ENCODE results near the gene IDH2.

Gene IDH2

GRCh38 chr15:90062973-90063769, 39.1 kb downstream of the IDH2 start:
- peak; percentile 11 for DNase-seq

DNA sequence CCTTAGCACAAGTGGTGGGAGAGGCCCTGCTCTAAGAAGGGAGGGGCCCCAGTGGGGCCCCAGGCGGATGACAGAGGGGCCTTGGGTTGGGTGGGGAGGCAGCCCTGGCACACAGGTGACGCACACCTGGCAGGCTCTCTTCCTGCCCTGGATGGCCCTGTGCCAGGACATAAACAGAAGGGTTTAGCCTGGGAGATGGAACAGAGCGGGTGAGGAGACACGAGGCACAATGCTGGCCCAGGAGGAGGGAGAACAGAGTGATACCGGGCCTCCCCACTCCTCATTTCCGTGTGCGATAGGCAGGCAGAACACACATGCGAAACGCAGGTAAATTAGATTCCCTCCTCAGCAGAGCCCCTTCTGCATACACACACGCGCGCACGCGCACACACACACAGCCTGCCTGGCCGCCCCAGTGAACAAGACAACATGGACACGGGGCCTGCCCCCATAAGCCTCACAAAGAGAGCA, 39.8 kb downstream of the IDH2 start:
- DNase-seq, result peak; percentile 93

GRCh38 chr15:90062023-90062442, 40.2 kb downstream of the IDH2 start:
- peak; percentile 85 for DNase-seq

DNA sequence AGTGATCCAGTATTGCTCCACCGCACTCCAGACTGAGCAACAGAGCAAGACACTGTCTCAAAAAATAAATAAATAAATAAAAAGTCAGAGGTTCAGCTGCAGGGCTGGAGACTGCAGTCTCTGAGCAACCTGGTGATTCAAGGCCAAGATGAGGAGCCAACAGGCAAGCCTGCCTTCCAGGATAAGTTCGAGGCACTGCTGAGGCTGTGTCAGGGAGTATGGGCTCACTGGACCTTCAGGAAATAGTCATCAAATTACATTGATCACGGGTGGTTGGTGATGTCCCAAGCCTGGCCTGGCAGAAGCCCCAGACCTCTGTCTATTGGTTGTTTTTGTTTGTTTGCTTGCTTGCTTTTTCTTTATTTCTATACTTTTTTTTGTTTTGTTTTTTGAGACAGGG, 41.5 kb downstream of the IDH2 start:
- no peak for DNase-seq

GRCh38 chr15:90059208-90059985, 42.9 kb downstream of the IDH2 start:
- DNase-seq, result peak; percentile 22

- DNase-seq, result no peak
Measured at GRCh38 chr15:90058775-90059174, 43.5 kb downstream of the IDH2 start.

GRCh38 chr15:90058308-90058707, 44.0 kb downstream of the IDH2 start:
- no peak for DNase-seq

- DNase-seq, result no peak
Measured at GRCh38 chr15:90056529-90056928, 45.7 kb downstream of the IDH2 start.

GRCh38 chr15:90055182-90055581, 47.1 kb downstream of the IDH2 start:
- no peak for DNase-seq

DNA sequence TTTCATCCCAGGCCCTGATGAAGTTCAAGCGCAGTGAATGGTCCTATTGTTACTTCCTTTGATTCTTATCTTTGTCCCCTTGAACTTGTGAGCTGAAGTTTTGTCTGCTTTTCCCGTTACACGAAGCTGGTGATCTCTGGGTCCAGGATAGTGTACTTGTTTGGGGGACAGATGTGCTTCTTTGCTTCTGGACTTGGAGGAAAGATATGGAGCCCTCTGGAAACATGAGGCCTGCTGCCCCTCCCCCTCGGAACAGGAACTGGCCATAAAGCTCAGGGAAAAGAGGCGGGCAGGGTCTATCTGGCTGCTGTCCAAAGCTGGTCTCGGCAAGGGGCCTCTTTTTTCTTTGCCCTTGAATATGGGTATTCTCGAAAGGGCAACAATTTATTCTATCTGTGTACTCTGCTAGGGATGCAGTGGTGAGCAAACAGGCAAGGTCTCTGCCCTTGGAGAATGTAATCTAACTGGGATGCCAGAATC, 47.6 kb downstream of the IDH2 start:
- peak; percentile 23 for DNase-seq

DNA sequence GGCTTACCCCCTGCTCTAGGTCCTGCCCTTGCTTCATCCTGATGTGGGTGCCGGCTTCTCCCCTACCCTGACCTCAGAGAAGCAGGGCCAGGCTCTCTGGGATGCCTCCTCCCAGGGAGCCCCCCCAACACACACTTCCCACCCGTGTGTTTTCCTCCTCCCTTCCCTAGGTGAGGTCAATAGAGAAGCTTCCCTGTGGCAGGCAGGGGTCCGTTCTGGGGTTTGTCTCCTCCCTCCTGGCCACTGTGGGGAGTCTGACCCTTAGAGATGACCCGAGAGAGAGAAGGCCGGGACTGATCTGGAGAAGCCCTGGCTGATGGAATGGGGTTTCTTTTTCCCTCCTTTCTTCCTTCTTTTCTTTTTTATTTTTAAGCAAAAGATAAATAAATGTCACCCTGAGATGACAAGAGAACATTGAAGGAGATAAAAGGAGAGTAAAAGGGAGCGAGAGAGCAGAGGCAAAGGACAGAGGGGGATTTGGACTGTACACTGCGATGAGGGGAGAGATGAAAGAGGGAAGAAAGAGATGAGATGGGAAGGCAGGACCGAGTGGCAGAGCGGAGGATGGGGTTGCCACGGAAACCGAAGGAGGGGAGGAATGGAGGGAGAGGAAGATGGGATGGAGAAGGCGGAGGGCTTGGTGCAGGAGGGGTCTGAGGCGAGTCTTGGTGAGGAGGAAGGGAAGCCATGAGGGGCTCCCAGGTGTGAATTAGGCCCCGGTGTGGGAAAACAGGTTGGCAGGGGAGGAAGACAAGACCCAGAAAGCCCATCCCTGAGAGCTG, 48.4 kb downstream of the IDH2 start:
- no peak for DNase-seq

DNA sequence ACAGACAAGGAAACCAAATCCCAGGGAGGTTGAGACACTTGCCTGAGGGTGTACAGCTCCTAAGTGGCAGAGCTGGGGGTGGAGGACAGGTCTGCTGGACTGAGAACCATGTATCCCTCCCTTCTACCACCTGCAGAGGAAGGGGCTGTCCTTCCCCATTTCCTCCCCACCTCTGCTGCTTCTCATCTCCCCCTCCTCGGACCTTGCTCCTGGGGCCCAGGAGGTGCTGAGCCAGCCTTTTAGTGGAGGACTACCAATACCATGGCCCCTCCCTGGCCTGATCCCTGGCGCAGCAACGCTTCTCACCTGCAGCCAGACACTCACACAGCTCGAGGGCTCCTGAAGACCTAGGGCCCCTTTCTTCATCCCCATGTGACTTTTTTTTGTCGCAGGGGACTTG, 50.4 kb downstream of the IDH2 start:
- no peak for DNase-seq

GRCh38 chr15:90049666-90050604, 52.3 kb downstream of the IDH2 start:
- DNase-seq, result no peak

DNA sequence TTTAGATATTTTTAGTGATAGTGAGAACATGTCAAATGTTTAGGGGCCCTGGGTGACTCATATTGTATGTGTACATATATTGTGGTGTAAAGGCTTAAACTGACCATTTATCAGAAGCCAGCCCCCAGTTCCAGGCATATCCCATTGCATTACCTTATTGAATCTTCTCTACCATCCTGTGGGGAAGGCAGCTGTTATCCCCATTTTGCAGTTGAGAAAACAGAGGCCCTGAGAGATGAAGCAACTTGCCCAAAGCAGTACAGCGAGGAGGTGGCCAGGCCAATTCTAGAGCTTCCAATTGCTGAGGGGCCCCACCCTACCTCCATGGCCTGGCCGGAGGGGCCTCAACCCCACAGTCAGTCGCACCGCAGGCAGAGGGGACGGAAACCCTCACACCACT, 53.2 kb downstream of the IDH2 start:
- DNase-seq, result no peak

DNA sequence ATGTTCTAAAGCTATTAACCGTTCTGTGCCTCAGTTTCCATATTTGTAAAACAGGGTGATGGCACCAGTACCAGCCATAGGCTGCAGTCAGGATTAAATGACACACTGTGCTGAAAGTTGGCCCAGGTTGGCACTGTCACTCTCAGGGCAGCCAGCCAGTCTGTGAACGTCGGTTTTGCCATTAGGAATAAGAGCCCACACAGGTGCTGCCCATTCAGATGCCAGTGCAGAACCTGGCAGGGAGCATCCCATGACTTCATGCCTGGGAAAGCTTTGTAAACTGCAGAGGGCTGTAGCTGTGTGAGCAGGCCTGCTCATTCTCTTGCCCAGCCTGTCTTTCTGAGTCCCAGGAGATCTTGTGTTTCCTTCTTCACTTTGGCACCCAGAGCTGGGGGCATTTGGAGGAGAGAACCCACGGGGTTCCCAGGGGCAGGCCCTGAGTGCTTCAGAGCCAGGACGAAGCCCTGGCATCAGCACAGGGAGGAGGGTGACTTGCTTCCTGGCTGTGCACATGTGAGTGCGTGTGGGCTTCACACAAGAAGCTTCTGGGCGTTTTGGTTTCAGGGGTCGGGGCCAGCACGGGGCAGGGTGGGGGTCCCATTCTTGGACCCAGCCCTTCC, 54.2 kb downstream of the IDH2 start:
- DNase-seq, result no peak

DNA sequence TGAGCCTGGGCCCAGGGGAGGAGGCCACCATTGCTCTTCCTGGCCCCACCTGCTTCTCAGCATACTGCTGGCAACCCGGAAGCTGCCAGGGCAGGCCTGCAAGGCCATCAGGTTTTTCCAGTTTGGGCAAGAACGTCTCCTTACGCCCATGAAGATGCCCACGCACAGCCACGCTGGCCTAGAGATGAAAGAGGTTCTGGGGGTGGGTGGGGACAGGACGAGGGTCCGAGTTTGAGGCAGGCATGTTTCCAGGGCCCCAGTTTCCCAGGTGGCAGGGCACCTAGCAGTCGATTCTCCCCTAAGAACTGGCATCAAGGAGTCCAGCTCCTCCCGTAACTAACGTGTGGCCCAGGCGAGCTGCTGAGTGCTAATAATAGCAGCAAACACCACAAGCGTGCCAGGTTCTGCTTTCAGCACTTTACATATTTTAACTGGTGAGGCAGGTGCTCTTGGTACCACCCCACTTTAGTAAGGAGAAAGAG, 55.3 kb downstream of the IDH2 start:
- peak; percentile 61 for DNase-seq

- no peak for DNase-seq
Measured at GRCh38 chr15:90046289-90046688, 56.0 kb downstream of the IDH2 start.

GRCh38 chr15:90044916-90045371, 57.3 kb downstream of the IDH2 start:
- DNase-seq, result no peak

- DNase-seq, result no peak
Measured at GRCh38 chr15:90044191-90044590, 58.1 kb downstream of the IDH2 start.

- DNase-seq, result no peak
Measured at GRCh38 chr15:90043530-90044010, 58.7 kb downstream of the IDH2 start.
